Measurements from ENCODE around the gene STX1B.

Gene STX1B

DNA sequence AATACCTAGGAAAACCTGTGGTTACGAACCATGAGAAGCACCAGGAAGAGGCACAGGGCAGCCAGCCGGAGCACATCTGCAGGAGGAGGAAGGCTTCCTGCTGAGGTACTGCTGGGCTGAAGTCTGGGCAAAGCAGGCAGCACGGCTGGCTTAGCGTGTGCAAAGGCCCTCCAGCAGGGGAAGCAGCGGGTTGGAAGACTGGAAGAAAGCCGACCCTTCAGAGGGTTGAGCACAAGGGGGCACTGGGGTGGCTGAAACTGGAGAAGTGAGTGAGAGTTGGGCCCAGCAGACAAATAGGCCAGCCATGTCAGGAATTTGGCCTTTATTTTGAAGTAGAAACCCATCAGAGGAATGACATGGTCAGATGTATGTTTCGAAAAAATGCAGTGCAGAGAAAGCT lies 37.6 kb downstream of the STX1B start:
- no peak for TF ChIP-seq EZH2phosphoT487 (conservative IDR thresholded peaks at IDR 0.05; ENCODE audit: low read length)
- TF ChIP-seq, protein P1, sequence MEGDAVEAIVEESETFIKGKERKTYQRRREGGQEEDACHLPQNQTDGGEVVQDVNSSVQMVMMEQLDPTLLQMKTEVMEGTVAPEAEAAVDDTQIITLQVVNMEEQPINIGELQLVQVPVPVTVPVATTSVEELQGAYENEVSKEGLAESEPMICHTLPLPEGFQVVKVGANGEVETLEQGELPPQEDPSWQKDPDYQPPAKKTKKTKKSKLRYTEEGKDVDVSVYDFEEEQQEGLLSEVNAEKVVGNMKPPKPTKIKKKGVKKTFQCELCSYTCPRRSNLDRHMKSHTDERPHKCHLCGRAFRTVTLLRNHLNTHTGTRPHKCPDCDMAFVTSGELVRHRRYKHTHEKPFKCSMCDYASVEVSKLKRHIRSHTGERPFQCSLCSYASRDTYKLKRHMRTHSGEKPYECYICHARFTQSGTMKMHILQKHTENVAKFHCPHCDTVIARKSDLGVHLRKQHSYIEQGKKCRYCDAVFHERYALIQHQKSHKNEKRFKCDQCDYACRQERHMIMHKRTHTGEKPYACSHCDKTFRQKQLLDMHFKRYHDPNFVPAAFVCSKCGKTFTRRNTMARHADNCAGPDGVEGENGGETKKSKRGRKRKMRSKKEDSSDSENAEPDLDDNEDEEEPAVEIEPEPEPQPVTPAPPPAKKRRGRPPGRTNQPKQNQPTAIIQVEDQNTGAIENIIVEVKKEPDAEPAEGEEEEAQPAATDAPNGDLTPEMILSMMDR (IDR thresholded peaks at IDR 0.05; ENCODE audit: insufficient read depth, low read length, poor library complexity, severe bottlenecking), result no peak
- Histone ChIP-seq H3K9me2 (replicated peaks; ENCODE audit: insufficient read depth, low read length) (no peaks in the 10 kb centered on the region), H3K36me3 (ENCODE audit: low read length) (0 out of 2 replicates have a peak, but pooled peaks cover 2% of the 10 kb centered on the region)

DNA sequence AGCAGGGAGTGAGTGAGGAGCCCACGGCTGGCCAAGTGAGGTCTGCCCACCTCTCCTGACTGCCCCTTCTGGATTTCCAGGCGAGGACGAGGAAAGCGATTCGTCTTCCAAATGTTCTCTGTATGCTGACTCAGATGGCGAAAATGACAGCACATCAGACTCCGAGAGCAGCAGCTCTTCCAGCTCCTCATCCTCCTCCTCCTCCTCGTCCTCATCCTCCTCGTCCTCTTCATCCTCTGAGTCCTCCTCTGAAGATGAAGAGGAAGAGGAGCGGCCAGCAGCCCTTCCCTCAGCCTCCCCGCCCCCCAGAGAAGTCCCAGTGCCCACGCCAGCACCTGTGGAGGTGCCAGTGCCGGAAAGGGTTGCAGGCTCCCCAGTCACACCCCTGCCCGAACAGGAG lies 39.1 kb downstream of the STX1B start:
- H3K79me2 ChIP-seq (ENCODE audit: insufficient read depth, low read length), result no peaks in the 10 kb centered on the region
- no peaks in the 10 kb centered on the region for H3K9me2 ChIP-seq (replicated peaks; ENCODE audit: insufficient read depth, low read length)
- no peaks in the 10 kb centered on the region for H4K20me1 ChIP-seq (ENCODE audit: low read depth, low read length)
- no peak overlapping the region for H3K9ac ChIP-seq (ENCODE audit: low read length)
- H3K4me2 ChIP-seq (ENCODE audit: low read depth, low read length, poor library complexity, severe bottlenecking), result no peak overlapping the region
- H3K9me3 ChIP-seq (ENCODE audit: insufficient read depth, low read length), result no peaks in the 10 kb centered on the region
- H2AFZ ChIP-seq (ENCODE audit: low read depth, low read length, severe bottlenecking), result no peak overlapping the region
- no peak for TF ChIP-seq EZH2phosphoT487 (conservative IDR thresholded peaks at IDR 0.05; ENCODE audit: low read length)
- TF ChIP-seq, protein P1 (IDR thresholded peaks at IDR 0.05; ENCODE audit: insufficient read depth, low read length, poor library complexity, severe bottlenecking), result no peak
- H3K4me3 ChIP-seq (ENCODE audit: insufficient read depth, low read length, poor library complexity, severe bottlenecking), result no peak overlapping the region
- H3K27ac ChIP-seq (ENCODE audit: low read depth, low read length), result no peak overlapping the region
- H3F3A ChIP-seq (ENCODE audit: insufficient read depth), result no peaks in the 10 kb centered on the region
- no peaks in the 10 kb centered on the region for H3K27me3 ChIP-seq (ENCODE audit: low read length)
- 0 out of 2 replicates have a peak, but pooled peaks cover 2% of the 10 kb centered on the region for H3K36me3 ChIP-seq (ENCODE audit: low read length)

More for the DNA sequence above, 37.6 kb downstream of the STX1B start:
- Histone ChIP-seq H3K9me3 (ENCODE audit: insufficient read depth, low read length) (no peaks in the 10 kb centered on the region), H3K9ac (ENCODE audit: low read length) (no peak overlapping the region), H3K4me3 (ENCODE audit: insufficient read depth, low read length, poor library complexity, severe bottlenecking) (no peak overlapping the region), H3K79me2 (ENCODE audit: insufficient read depth, low read length) (no peaks in the 10 kb centered on the region), H3K4me2 (ENCODE audit: low read depth, low read length, poor library complexity, severe bottlenecking) (no peak overlapping the region), H3K27me3 (ENCODE audit: low read length) (no peaks in the 10 kb centered on the region), H4K20me1 (ENCODE audit: low read depth, low read length) (no peaks in the 10 kb centered on the region), H2AFZ (ENCODE audit: low read depth, low read length, severe bottlenecking) (no peak overlapping the region), H3K27ac (ENCODE audit: low read depth, low read length) (no peak overlapping the region), H3F3A (ENCODE audit: insufficient read depth) (no peaks in the 10 kb centered on the region)

DNA sequence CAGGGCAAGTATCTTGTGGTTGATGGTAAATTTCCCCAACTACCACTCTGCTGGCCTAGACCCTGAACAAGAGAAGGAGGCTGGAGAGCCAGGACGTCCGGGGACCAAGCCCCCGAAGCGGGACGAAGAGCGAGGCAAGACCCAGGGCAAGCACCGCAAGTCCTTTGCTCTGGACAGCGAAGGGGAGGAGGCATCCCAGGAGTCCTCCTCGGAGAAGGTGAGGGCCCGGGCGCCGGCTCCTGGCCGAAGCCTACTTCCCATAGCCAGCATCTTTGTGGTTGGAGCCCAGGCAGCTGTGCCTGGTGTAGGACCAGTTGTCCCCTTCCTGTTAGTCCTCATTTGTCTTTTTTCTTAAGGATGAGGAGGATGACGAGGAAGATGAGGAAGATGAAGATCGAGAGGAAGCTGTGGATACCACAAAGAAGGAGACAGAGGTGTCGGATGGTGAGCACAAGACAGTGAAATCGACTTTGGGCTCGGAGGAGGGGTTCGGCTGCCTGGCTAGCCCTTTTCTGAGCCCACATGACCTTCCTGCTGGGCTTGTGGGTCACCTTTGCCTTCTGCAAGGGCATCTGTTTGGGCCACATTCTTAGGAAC lies 41.1 kb downstream of the STX1B start:
- no peak for TF ChIP-seq EZH2phosphoT487 (conservative IDR thresholded peaks at IDR 0.05; ENCODE audit: low read length)
- TF ChIP-seq, protein P1 (IDR thresholded peaks at IDR 0.05; ENCODE audit: insufficient read depth, low read length, poor library complexity, severe bottlenecking), result no peak
- no peak overlapping the region for H3K27ac ChIP-seq (ENCODE audit: low read depth, low read length)
- H2AFZ ChIP-seq (ENCODE audit: low read depth, low read length, severe bottlenecking), result no peak overlapping the region
- 0 out of 2 replicates have a peak, but pooled peaks cover 2% of the 10 kb centered on the region for H3K36me3 ChIP-seq (ENCODE audit: low read length)
- H3K79me2 ChIP-seq (ENCODE audit: insufficient read depth, low read length), result no peaks in the 10 kb centered on the region
- H3K4me2 ChIP-seq (ENCODE audit: low read depth, low read length, poor library complexity, severe bottlenecking), result no peak overlapping the region
- no peak overlapping the region for H3K9ac ChIP-seq (ENCODE audit: low read length)
- no peaks in the 10 kb centered on the region for H3K9me2 ChIP-seq (replicated peaks; ENCODE audit: insufficient read depth, low read length)
- no peaks in the 10 kb centered on the region for H3K27me3 ChIP-seq (ENCODE audit: low read length)
- no peak overlapping the region for H3K4me3 ChIP-seq (ENCODE audit: insufficient read depth, low read length, poor library complexity, severe bottlenecking)
- no peaks in the 10 kb centered on the region for H4K20me1 ChIP-seq (ENCODE audit: low read depth, low read length)
- H3K9me3 ChIP-seq (ENCODE audit: insufficient read depth, low read length), result no peaks in the 10 kb centered on the region
- H3F3A ChIP-seq (ENCODE audit: insufficient read depth), result no peaks in the 10 kb centered on the region

Measured in SU-DHL-6 (cell line).